Activated gamma-delta T cell treated with Interleukin-2 at 50 U/mL for 16 hours (primary cell): ENCODE measurements around the gene SYT3.

Source experiments
- DNase-seq: peaks from one replicate; pipeline ENCODE4 v3.0.0-alpha.2; 2020

The SYT3 gene

GRCh38 chr19:50661766-50662650 lies 22.3 kb upstream of the SYT3 start:
- no peak for DNase-seq

- no peak for DNase-seq
Observed at GRCh38 chr19:50661023-50661422, 21.3 kb upstream of the SYT3 start.

GRCh38 chr19:50660088-50660366 lies 20.3 kb upstream of the SYT3 start:
- DNase-seq: no peak

GRCh38 chr19:50659318-50660087 lies 19.8 kb upstream of the SYT3 start:
- no peak for DNase-seq

GRCh38 chr19:50658441-50659317 lies 19.0 kb upstream of the SYT3 start:
- peak; percentile 47 for DNase-seq

- DNase-seq: peak; percentile 68
Observed at GRCh38 chr19:50657712-50658440, 18.2 kb upstream of the SYT3 start.

- no peak for DNase-seq
Observed at GRCh38 chr19:50657222-50657669, 17.6 kb upstream of the SYT3 start.

GRCh38 chr19:50654882-50655281 lies 15.2 kb upstream of the SYT3 start:
- no peak for DNase-seq

- no peak for DNase-seq
Observed at GRCh38 chr19:50652722-50653121, 13.0 kb upstream of the SYT3 start.

GRCh38 chr19:50651174-50651573 lies 11.5 kb upstream of the SYT3 start:
- DNase-seq: no peak

GRCh38 chr19:50649433-50650391 lies 10.0 kb upstream of the SYT3 start, which contains the start of gene C19orf81:
TSS of gene C19orf81 (plus strand) at chr19:50649445. CDS start at chr19:50649445, 0 bp downstream.
- no peak for DNase-seq

GRCh38 chr19:50648659-50649058 lies 9.0 kb upstream of the SYT3 start:
- no peak for DNase-seq

GRCh38 chr19:50647879-50648615 lies 8.4 kb upstream of the SYT3 start:
- no peak for DNase-seq

GRCh38 chr19:50646074-50646807 lies 6.6 kb upstream of the SYT3 start:
- no peak for DNase-seq

- no peak for DNase-seq
Observed at GRCh38 chr19:50645107-50645506, 5.4 kb upstream of the SYT3 start.

GRCh38 chr19:50644315-50644915 lies 4.7 kb upstream of the SYT3 start:
- no peak for DNase-seq

- DNase-seq: no peak
Observed at GRCh38 chr19:50640368-50640767, 687 bp upstream of the SYT3 start.

GRCh38 chr19:50638600-50638999 lies 1.1 kb downstream of the SYT3 start:
- no peak for DNase-seq
